Breast epithelium (tissue), 3 donors: ENCODE data around the gene DKK3.

Experiments
- POLR2AphosphoS5 ChIP-seq, 3 donors: sonication (generic); formaldehyde crosslinking; IDR thresholded peaks; one replicate each; pipeline ENCODE4 v1.6.1; 2017; ENCODE audit warnings: antibody characterized with exemption in 3 of 3
- TF ChIP-seq, protein P1 (sequence below), 3 donors: fragments of 450-650 bp; IDR thresholded peaks; one replicate each; pipeline ENCODE4 v1.5.1; 2016 to 2017; ENCODE audit warnings: antibody characterized with exemption in 3 of 3, mild to moderate bottlenecking in 3 of 3, moderate library complexity in 3 of 3

DNA sequence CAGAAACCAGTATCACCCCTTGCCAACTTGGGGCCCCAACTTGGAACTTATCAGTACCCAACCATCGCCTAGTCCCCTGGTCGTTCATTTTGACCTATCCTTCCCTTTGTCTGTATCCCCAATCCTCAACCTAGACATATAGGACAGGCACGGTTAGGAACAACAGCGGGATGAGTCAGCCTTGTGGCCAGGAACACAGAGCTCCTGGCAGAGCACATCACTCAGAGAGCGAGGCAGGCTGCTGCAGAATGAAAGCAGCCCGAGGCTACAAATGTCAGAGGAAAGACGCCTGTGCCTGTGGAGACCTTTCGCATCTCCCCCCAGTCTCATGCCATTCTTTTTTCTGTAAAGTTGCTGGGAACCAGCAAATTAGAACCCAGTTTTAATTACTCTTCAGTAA is 14.6 kb downstream of the DKK3 start:
- TF ChIP-seq, protein P1, sequence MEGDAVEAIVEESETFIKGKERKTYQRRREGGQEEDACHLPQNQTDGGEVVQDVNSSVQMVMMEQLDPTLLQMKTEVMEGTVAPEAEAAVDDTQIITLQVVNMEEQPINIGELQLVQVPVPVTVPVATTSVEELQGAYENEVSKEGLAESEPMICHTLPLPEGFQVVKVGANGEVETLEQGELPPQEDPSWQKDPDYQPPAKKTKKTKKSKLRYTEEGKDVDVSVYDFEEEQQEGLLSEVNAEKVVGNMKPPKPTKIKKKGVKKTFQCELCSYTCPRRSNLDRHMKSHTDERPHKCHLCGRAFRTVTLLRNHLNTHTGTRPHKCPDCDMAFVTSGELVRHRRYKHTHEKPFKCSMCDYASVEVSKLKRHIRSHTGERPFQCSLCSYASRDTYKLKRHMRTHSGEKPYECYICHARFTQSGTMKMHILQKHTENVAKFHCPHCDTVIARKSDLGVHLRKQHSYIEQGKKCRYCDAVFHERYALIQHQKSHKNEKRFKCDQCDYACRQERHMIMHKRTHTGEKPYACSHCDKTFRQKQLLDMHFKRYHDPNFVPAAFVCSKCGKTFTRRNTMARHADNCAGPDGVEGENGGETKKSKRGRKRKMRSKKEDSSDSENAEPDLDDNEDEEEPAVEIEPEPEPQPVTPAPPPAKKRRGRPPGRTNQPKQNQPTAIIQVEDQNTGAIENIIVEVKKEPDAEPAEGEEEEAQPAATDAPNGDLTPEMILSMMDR (IDR thresholded peaks at IDR 0.05) = no peak
- TF ChIP-seq POLR2AphosphoS5 (IDR thresholded peaks at IDR 0.05) = no peak
